ENCODE measurements around the gene PDXK.

PDXK gene

DNA sequence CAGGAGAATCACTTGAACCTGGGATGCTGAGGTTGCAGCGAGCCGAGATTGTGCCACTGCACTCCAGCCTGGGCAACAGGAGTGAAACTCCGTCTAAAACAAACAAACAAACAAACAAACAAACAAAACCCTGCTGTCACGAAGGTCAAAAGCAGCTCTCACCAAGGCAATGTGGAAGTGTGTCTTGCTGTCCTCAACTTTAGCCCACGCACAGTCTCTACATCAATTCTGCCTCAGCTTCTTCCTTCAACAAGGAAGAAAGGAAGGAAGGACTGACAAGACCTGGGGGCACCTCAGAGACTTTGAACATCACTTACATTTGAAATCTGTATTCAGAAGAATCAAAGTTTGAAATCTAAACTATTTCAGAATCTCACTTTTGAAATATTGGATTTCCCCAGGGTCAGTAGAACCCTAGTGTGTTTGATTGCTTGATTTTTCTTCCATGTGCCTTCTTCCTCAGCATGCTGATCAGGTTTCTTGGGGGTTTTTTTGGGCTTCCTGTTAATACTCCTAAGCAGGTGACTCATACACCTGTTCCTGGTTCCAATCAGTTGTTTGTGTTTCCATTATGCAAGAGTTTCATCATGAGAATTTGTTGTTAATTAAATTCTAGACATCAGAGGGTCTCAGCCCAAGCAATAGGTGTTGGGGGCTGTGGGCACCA is 63.6 kb downstream of the PDXK start:
- DNase-seq (ENCODE audit: low spot score) = no peak

DNA sequence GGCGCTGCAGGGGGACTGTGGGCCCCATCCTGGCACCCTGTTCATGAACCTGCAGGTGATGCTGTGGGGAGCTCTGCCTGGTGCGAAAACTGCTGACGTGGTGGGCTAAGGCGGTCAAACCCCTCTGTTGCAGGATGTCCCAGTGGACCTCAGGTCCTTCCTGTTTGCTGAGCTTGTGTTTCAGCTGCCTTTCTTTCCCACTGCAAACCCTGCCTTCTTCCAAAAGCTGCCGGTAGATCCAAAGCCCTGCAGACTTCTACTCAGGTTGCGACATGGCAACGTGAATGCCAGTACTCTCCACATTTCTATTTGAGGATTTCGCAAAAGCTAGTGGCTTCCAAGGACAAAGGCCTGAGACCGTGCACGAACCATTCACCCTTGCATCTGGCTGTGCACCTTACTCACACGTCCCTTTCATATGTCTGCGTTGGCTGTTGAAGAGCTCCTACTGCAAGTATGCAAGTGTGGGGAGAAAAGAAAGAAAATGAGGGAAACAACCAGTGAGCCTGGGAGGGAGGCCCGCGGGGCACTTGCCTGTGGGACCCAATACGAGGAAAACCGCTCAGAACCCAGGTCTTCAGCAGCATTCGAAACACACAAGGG is 64.3 kb downstream of the PDXK start:
- no peak for DNase-seq (ENCODE audit: low spot score)

DNA sequence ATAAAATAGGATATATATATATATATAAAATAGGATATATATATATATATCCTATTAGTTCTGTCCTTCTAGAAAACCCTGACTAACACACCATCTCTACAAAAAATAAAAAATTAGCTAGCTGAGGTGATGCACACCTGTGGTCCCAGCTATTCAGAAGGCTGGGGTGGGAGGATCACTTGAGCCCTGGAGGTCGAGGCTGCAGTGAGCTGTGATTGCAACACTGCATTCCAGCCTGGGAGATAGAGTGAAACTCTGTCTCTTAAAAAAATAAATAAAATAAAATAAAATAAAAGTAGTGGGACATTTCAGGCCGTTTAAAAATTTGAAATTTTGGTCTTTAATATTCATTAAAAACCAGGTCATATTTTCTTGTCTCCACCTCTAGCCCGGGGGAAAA is 66.2 kb downstream of the PDXK start:
- DNase-seq (ENCODE audit: low spot score) = no peak

DNA sequence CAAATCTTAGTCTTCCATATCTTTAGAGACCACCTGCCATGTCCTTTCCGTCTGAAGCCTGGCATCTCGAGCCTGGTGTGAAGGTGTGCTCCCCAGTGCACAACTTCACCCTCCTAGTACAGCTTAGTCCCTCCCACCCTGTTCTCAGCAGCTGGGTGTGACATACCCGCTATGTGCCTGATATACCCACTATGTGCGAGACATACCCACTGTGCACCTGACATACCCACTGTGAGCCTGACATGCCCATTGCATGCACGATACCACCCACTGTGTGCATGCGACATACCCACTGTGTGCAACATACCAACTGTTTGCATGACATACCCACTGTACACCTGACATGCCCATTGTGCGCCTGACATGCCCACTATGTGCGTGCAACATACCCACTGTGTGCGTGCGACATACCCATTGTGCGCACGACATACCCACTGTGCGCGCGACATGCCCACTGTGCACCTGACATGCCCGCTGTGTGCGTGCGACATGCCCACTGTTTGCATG is 67.4 kb downstream of the PDXK start:
- no peak for DNase-seq (ENCODE audit: low spot score)

DNA sequence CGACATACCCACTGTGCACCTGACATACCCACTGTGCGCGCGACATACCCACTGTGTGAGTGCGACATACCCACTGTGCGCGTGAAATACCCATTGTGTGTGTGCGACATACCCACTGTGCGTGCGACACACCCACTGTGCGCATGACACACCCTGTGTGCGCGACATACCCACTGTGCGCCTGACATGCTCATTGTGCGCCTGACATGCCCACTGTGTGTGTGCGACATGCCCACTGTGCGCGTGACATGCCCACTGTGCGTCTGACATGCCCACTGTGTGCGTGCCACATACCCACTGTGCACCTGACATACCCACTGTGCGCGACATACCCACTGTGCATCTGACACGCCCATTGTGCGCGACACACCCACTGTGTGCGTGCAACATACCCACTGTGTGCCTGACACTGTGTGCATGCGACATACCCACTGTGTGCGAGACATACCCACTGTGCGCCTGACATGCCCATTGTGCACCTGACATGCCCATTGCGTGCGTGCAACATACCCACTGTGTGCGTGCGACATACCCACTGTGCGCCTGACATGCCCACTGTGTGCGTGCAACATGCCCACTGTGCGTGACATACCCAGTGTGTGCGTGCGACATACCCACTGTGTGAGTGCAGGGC is 68.0 kb downstream of the PDXK start:
- no peak for DNase-seq (ENCODE audit: low spot score)

DNA sequence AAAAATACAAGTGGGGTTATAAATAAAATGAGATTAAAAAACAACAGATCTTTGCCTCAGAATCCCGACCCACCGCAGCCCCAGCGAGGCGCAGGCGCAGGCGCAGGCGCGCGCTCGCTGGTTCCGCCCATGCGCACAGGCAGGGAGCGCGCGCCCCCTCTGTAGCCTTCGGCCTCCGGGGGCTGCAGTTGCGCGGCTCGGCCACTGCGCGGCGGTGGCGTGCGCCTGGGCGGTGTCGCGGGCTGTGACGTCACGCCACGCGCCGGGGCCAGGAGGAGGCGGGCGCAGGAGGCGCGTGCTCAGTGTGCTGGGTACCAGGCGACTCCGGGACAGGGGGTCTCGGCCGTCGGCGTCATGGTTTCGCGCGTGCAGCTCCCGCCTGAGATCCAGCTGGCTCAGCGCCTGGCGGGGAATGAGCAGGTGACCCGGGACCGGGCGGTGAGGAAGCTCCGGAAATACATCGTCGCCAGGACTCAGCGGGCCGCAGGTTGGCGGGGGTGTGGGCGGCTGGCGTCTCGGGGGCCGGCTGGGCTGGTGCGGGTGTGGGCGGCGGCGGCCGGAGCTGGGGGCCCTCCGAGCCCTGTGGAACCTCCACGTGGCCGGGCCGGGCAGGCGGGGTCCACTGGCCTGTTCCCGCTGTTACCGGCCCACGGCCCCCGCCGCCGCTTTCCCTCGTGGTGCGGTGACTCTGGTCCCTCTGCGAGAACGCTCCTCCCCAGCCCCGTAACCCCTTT is 70.5 kb downstream of the PDXK start, which contains the start of gene RRP1:
Gene RRP1, plus strand, starts transcription at position 302 of the 734 bp plus-strand sequence. Its CDS starts 53 bp downstream, at position 355.
- DNase-seq (ENCODE audit: low spot score) = peak; percentile 96

DNA sequence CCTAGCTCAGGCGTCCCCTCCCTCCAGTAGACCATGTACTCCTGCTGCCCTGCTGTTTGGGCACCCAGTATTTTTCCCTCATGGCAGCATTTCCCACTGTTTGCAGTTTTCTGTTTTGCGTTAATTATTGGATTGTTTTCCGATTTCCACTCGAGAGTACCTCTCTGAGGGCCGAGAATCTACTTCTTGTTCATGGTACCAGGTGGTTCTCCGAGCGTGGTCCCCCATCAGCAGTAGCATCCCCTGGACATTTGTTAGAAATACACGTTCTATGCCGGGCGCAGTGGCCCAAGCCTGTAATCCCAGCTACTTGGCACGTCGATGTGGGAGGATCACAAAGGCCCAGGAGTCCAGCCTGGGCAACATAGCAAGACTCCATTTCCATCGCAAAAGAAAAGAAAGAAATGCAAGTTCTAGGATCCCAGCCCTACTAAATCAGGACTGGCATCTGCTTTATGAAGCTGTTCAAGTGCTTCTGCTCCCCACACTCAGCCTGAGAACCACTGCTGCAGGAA is 71.1 kb downstream of the PDXK start:
- no peak for DNase-seq (ENCODE audit: low spot score)

DNA sequence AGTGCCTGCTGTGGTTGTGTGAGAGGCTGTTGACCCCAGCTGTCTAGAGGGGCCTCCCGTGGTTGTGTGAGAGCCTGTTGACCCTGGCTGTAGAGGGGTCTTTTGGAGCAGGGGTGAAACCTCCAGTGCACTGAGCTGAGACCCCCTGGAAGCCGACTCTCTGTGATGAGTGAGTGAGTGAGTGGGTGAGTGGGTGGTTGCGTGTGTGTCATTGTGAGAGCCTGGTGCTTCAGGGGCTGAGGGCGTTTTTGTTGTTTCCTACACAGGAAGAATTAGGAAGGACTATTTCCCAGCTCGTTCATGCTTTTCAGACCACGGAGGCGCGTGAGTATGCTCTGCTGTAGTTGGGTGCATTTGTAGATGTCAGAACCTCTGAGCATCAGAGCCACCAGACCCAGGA is 73.5 kb downstream of the PDXK start:
- no peak for DNase-seq (ENCODE audit: low spot score)

DNA sequence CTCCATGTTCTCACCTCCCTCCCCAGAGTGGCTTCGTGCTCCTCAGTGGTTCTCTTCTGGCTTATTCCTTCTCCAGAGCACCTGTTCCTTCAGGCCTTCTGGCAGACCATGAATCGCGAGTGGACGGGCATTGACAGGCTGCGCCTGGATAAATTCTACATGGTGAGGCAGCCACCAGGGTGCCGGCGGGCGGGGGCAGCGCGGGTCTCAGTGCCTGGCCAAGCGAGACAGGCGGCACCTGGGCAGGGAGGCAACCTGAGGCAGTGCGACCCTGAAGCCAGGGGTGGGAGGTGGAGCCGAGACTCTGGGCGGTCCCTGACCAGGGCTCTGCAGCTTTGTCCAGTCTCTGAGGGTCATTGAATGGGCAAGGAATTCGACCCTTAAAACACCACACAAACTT is 74.3 kb downstream of the PDXK start:
- DNase-seq (ENCODE audit: low spot score) = no peak

DNA sequence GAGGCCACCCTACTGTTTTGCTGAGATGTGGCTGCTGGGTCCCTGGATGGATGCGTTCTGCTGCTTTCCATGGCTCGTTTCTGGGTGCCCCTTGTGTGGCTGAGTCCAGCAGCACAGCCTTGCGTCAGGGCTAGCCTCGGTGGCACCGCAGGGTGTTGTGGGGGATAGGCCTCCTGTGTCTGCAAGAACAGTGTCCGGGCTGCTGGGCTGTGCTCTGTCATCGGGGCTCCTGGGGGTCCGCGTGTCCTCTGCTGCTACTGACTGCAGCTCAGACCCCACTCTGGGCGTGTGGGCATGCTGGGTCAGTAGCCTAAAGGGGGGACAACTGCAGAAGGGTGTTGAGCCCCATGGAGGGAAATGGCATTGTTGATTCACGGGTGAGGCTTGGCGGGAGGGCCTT is 75.4 kb downstream of the PDXK start:
- no peak for DNase-seq (ENCODE audit: low spot score)

DNA sequence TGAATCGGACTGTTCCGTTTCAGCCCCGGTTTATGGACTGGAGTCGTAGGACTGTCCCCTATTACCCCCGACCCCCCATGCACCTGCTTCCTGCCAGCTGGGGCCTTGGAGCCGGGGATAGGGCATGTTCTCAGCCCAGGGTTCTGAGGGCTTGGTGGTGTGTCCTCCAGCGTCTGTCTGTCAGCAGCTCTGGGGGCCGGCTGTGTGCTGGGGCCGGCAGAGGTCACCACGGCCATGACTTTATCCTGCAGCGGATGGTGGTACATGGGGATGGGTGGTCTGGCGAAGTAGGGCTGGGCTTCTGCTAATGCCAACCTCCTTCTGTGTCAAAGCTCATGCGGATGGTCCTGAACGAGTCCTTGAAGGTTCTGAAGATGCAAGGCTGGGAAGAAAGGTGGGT is 75.9 kb downstream of the PDXK start:
- no peak for DNase-seq (ENCODE audit: low spot score)

DNA sequence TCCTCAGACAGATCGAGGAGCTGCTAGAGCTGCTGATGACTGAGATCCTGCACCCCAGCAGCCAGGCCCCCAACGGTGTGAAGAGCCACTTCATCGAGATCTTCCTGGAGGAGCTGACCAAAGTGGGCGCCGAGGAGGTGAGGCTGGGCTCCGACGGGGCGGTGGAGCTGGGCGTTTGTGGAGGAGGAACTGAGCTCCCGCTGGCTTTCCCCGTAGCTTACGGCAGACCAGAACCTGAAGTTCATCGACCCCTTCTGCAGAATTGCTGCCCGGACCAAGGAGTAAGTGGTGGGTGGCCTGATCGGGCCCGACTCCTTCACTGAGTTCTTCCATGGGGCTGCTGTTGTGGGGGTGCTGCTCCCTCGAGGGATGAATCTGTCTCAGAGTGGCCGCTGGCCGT is 78.5 kb downstream of the PDXK start:
- no peak for DNase-seq (ENCODE audit: low spot score)

DNA sequence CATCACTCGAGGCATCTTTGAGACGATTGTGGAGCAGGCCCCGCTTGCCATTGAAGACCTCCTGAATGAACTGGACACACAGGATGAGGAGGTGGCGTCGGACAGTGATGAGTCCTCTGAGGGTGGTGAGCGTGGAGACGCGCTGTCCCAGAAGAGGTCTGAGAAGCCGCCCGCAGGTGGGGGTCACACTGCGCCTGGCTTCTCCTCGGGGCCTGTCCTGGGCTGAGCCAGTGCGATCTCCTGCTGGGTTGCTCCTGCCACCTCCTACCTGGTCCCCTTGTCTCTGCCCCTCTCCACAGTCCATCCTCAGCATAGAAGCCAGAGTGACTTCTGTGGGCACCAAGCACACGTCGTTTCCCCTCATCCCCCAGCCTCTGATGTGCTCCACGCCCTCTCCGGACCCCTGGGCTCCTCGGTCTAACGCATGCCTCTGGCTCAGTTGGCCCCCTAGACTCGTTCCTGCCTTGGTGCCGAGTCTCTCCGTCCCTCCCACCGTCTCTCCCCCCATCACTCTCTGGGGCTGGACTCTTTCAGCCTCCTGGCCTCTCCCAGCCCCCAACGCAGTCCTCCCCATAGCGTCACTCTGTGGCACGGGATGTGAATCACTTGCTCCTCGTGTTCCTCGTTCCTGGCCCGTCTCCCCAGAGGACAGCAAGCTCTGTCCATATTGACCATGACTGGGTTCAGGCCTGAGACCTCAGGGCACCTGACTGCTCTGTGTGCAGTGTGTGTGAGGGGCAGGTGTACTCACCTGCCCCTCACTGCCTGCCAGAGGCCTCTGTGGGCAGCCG is 79.2 kb downstream of the PDXK start:
- DNase-seq (ENCODE audit: low spot score) = no peak

DNA sequence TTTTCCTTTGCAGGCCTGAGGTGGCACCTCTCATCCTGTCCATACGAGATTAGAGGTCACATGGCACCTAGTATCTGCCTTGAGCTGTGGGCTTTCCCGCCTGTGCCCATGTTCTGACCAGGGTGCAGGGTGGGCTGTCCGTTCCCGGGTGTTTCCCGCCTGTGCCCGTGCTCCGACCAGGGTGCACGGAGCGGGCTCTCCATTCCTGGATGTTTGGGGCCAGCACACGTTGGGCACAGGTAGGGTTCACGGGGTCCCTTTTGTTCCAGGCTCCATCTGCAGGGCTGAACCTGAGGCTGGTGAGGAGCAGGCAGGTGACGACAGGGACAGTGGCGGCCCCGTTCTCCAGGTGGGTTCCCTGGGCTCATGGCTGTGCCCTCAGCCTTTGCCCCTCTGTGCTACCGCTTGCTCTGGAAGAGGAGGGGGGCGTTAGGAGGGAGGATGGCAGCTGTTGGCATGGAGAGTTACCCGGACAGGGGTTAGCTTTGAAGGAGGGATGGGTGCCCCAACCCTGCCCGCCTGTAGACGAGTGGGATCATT is 80.4 kb downstream of the PDXK start:
- no peak for DNase-seq (ENCODE audit: low spot score)

DNA sequence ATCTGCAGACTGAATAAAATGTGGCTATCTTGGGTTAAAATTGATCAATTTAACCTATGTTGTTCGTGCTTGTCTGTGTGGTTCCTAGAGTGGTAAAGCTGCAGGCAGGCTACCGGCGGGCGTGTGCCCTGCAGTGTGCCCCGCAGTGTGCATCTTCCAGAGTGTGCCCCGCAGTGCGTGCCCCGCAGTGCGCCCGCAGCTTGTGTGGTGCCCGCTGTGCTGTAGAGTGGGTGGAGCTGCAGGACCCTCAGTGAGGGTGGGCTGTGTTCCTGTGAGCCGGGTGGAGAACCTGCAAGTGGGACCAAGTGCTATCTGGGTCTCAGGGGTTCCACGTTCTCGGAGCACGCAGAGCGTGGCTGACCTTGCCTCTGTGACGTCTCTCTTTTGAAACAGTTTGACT is 81.2 kb downstream of the PDXK start:
- no peak for DNase-seq (ENCODE audit: low spot score)

DNA sequence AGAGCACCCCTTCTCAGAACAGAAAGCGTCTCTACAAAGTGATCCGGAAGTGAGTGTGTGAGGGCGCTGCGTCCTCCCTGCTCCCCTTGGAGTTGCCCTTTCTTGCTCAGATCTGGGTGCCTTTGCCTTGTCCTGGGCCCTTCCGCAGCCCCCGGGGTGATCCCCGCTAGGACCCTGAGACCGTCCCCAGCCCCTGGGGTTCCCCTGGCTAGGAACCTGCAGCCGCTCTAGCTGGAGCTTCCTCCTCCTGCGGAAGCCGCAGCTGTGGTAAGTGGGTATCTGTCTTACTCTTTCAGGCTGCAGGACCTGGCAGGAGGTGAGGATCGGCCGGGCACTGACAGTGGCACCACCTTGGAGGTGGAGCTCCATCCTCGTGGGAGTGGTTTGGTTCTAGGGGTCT is 81.6 kb downstream of the PDXK start:
- no peak for DNase-seq (ENCODE audit: low spot score)

DNA sequence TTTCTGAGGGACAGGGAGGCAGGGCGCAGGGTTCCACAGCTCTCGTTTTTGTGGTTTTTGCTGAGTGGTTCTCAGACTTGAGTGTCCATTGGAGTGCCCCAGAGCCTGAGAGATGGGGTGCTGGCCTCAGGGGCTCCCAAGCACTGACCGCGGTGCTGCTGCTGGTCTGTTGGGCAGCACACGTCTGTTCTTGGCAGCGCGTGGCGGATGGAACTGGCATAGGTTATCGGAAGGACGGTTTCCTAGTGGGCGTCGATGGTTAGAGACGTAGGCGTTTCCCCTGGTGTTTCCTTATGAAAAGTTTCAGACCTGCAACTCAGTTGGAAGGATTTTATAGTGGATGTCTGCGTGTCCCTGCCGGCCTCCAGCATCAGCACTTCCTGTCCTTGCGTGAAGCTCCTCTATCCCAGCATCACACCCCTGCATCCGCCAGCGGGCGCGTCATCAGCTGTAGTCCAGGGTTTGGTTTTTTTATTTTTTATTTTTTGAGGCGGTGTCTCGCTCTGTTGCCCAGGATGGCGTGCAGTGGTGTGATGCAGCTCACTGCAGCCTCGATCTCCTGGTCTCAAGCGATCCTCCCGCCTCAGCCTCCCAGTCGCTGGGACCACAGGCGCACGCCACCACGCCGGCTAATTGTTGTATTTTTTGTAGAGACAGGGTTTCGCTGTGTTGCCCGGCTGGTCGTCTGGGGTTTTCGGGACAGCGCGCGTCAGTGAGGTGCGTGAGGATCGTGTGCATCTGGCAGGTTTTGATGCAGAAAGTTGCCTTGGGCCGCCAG is 82.3 kb downstream of the PDXK start:
- no peak for DNase-seq (ENCODE audit: low spot score)

DNA sequence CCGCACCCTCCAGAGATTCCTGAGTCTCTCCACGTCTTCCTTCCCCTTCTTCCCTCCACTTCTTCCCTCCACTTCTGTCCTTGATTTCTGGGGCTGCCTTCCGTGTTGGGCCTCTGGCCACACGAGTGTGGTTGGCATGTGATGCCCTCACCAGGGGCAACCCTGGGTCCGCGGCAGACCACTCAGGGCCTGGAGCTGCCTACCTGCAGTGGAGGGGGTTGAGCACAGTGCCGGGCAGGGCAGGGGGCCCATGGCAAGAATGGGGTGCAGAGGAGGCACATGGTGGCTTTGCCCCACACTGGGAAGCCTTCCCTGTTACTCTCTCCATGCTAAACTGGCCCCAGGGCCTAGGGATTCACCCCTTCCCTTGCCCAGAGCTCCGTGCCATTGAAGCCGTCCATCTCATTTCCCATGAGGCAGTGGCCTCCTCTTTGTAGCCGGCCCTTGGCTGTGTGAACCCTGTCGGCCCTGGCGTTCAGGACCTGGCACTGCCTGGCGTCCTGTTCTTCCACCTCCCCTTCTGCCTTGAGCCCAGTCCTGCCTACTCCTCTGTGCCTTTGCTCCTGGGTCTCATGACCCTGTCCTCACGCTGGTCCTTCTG is 83.9 kb downstream of the PDXK start:
- DNase-seq (ENCODE audit: low spot score) = no peak

DNA sequence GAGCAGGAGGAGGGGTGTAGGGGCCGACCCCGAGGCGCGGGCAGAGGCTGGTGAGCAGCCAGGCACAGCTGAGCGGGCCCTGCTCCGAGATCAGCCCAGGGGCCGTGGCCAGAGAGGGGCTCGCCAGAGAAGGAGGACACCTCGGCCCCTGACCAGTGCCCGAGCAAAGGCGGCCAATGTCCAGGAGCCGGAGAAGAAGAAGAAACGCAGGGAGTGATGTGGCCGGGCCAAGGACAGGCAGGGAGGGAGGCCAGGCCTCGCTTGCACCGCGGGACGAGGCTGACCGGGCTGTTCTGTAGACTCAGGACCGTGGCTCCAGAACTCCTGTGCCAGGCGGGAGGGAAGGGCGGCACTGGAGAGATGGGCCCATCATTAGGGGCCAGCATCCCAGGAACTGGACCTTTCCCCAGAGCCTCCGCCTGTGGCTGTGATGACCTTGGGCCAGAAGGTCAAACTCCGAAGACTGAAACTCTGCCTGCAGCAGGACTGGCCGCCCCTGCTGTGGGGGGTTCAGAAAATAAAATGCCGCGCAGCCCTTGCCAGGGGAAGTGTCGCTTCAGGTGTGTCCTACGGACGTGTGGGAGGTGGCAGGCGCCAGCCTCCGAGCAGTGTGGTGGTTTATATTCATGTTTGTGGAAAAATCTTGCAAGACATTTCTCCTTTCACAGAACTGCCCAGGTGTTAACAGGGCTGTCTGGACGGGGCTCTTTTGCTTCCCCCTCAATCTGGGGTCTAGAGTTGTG is 84.8 kb downstream of the PDXK start:
- DNase-seq (ENCODE audit: low spot score) = no peak
